Astrocyte (in vitro differentiated cells and primary cell): ENCODE results near the gene C1QTNF12. TPM values are rescaled to one million over a fixed set of nuclear protein-coding genes. Genes with fewer than 3 reads are reported as not detected.

Experiments
- DNase-seq: peaks from one replicate; pipeline ENCODE4 v3.0.0-alpha.2; 2010; ENCODE audit warnings: low read depth
- FAIRE-seq: peaks from 2 replicates; lab custom pipeline; 2011; peaks lifted over from hg19 to GRCh38; lab: Jason Lieb, UNC
- H2AFZ ChIP-seq: 2 replicates; pipeline ENCODE4 v1.6.0; 2012; ENCODE audit warnings: low read depth, low read length, inconsistent platforms
- H3K27ac ChIP-seq: 2 replicates; pipeline ENCODE4 v1.5.1; 2011; ENCODE audit warnings: low read depth, low read length, inconsistent platforms
- H3K27me3 ChIP-seq: 2 replicates; pipeline ENCODE4 v1.6.0; 2011; ENCODE audit warnings: low read length, inconsistent platforms; ENCODE audit not compliant: insufficient read depth
- H3K36me3 ChIP-seq: 2 replicates; pipeline ENCODE4 v1.5.1; 2011; ENCODE audit warnings: low read length, inconsistent platforms; ENCODE audit not compliant: insufficient read depth
- H3K4me1 ChIP-seq: 2 replicates; pipeline ENCODE4 v1.5.1; 2011; ENCODE audit warnings: low read length, inconsistent platforms; ENCODE audit not compliant: insufficient read depth
- H3K4me2 ChIP-seq: 2 replicates; pipeline ENCODE4 v1.6.0; 2012; ENCODE audit warnings: low read length, inconsistent platforms
- H3K4me3 ChIP-seq: 2 replicates; pipeline ENCODE4 v1.5.1; 2011; ENCODE audit warnings: low read depth, mild to moderate bottlenecking, low read length, inconsistent platforms; ENCODE audit not compliant: insufficient read depth
- H3K79me2 ChIP-seq: 2 replicates; pipeline ENCODE4 v1.6.0; 2012; ENCODE audit warnings: mild to moderate bottlenecking, low read length, inconsistent platforms; ENCODE audit not compliant: insufficient read depth
- H3K9ac ChIP-seq: 2 replicates; pipeline ENCODE4 v1.6.0; 2012; ENCODE audit warnings: mild to moderate bottlenecking, low read length, inconsistent platforms
- H3K9me3 ChIP-seq: 2 replicates; pipeline ENCODE4 v1.5.1; 2012; ENCODE audit warnings: low read depth, mild to moderate bottlenecking, low read length, inconsistent platforms; ENCODE audit not compliant: insufficient read depth
- H4K20me1 ChIP-seq: 2 replicates; pipeline ENCODE4 v1.6.0; 2012; ENCODE audit warnings: low read length, inconsistent platforms; ENCODE audit not compliant: insufficient read depth
- H3K27ac Mint-ChIP-seq: one replicate; pipeline ENCODE4 v1.8.0; 2021; ENCODE audit warnings: mild to moderate bottlenecking, mixed read lengths; ENCODE audit not compliant: unreplicated experiment
- H3K27me3 Mint-ChIP-seq: one replicate; pipeline ENCODE4 v1.8.0; 2021; ENCODE audit warnings: low read depth, mixed read lengths; ENCODE audit not compliant: unreplicated experiment
- H3K36me3 Mint-ChIP-seq: one replicate; pipeline ENCODE4 v1.8.0; 2021; ENCODE audit warnings: low read depth, mixed read lengths; ENCODE audit not compliant: unreplicated experiment
- H3K4me1 Mint-ChIP-seq: one replicate; pipeline ENCODE4 v1.8.0; 2021; ENCODE audit warnings: low read depth, mixed read lengths; ENCODE audit not compliant: unreplicated experiment
- H3K4me3 Mint-ChIP-seq: one replicate; pipeline ENCODE4 v1.8.0; 2021; ENCODE audit warnings: mild to moderate bottlenecking, moderate library complexity, mixed read lengths; ENCODE audit not compliant: unreplicated experiment
- H3K9me3 Mint-ChIP-seq: one replicate; pipeline ENCODE4 v1.8.0; 2021; ENCODE audit warnings: mild to moderate bottlenecking, mixed read lengths; ENCODE audit not compliant: unreplicated experiment
- EZH2 ChIP-seq: IDR thresholded peaks from 2 replicates; pipeline ENCODE4 v1.6.1; 2012; ENCODE audit warnings: mild to moderate bottlenecking, low read length, inconsistent platforms; ENCODE audit not compliant: insufficient read depth
- total RNA-seq: library from RNA; stranded (reverse); gene quantifications from 2 replicates; pipeline ENCODE4 v1.2.1, GENCODE V29; 2021
- TF ChIP-seq, protein P1 (sequence below): IDR thresholded peaks from 2 replicates; pipeline ENCODE4 v1.5.1; 2011; ENCODE audit warnings: low read depth, mild to moderate bottlenecking, inconsistent platforms, low read length, moderate library complexity; ENCODE audit not compliant: insufficient read depth

Gene C1QTNF12
- total RNA-seq, 1 donor from 2014 or later: 3.9 TPM

GRCh38 chr1:1272341-1273208 is 26.1 kb upstream of the C1QTNF12 start:
- Histone ChIP-seq H3K27ac (peak overlapping the region; percentile 90), H3K9me3 (no peaks in the 10 kb centered on the region), H3K4me2 (peak overlapping the region; percentile 99), H3K27me3 (no peaks in the 10 kb centered on the region), H3K9ac (peak overlapping the region; percentile 99), H3K36me3 (no peaks in the 10 kb centered on the region), H3K4me1 (peaks cover 40% of the 10 kb centered on the region), H3K4me3 (peak overlapping the region; percentile 88), H2AFZ (no peak overlapping the region), H3K79me2 (peaks cover 61% of the 10 kb centered on the region), H4K20me1 (peaks cover 47% of the 10 kb centered on the region)
- H3K27me3 Mint-ChIP-seq: no peaks in the 10 kb centered on the region
- H3K9me3 Mint-ChIP-seq: no peaks in the 10 kb centered on the region
- TF ChIP-seq EZH2: no peak
- TF ChIP-seq, protein P1, sequence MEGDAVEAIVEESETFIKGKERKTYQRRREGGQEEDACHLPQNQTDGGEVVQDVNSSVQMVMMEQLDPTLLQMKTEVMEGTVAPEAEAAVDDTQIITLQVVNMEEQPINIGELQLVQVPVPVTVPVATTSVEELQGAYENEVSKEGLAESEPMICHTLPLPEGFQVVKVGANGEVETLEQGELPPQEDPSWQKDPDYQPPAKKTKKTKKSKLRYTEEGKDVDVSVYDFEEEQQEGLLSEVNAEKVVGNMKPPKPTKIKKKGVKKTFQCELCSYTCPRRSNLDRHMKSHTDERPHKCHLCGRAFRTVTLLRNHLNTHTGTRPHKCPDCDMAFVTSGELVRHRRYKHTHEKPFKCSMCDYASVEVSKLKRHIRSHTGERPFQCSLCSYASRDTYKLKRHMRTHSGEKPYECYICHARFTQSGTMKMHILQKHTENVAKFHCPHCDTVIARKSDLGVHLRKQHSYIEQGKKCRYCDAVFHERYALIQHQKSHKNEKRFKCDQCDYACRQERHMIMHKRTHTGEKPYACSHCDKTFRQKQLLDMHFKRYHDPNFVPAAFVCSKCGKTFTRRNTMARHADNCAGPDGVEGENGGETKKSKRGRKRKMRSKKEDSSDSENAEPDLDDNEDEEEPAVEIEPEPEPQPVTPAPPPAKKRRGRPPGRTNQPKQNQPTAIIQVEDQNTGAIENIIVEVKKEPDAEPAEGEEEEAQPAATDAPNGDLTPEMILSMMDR: no peak
- peaks cover 8% of the 10 kb centered on the region for H3K36me3 Mint-ChIP-seq
- peaks cover 35% of the 10 kb centered on the region for H3K4me1 Mint-ChIP-seq
- H3K27ac Mint-ChIP-seq: peak overlapping the region; percentile 93
- DNase-seq (no peak), FAIRE-seq (no peak)
- H3K4me3 Mint-ChIP-seq: peak overlapping the region; percentile 93

GRCh38 chr1:1270813-1271212 is 24.3 kb upstream of the C1QTNF12 start:
- H3K9ac ChIP-seq: peak overlapping the region; percentile 44
- H3K36me3 Mint-ChIP-seq: peaks cover 11% of the 10 kb centered on the region
- peak overlapping the region; percentile 37 for H3K27ac Mint-ChIP-seq
- TF ChIP-seq, protein P1: no peak
- no peak for TF ChIP-seq EZH2
- no peak overlapping the region for H2AFZ ChIP-seq
- no peaks in the 10 kb centered on the region for H3K9me3 Mint-ChIP-seq
- H3K27ac ChIP-seq: peak overlapping the region; percentile 6
- peak; percentile 57 for DNase-seq
- no peak for FAIRE-seq
- no peaks in the 10 kb centered on the region for H3K27me3 Mint-ChIP-seq
- H3K4me1 ChIP-seq: peaks cover 40% of the 10 kb centered on the region
- H3K4me2 ChIP-seq: peak overlapping the region; percentile 55
- H3K9me3 ChIP-seq: no peaks in the 10 kb centered on the region
- no peaks in the 10 kb centered on the region for H3K36me3 ChIP-seq
- peaks cover 52% of the 10 kb centered on the region for H4K20me1 ChIP-seq
- peaks cover 34% of the 10 kb centered on the region for H3K4me1 Mint-ChIP-seq
- peak overlapping the region; percentile 85 for H3K4me3 Mint-ChIP-seq
- H3K79me2 ChIP-seq: peaks cover 72% of the 10 kb centered on the region
- H3K4me3 ChIP-seq: no peak overlapping the region
- H3K27me3 ChIP-seq: no peaks in the 10 kb centered on the region

GRCh38 chr1:1268284-1268682 is 21.8 kb upstream of the C1QTNF12 start:
- H3K4me3 Mint-ChIP-seq: no peak overlapping the region
- Histone ChIP-seq H4K20me1 (peaks cover 56% of the 10 kb centered on the region), H3K36me3 (peaks cover 4% of the 10 kb centered on the region), H3K4me1 (peaks cover 43% of the 10 kb centered on the region), H2AFZ (no peak overlapping the region), H3K27me3 (no peaks in the 10 kb centered on the region), H3K4me3 (no peak overlapping the region), H3K79me2 (peaks cover 79% of the 10 kb centered on the region), H3K9me3 (no peaks in the 10 kb centered on the region), H3K4me2 (no peak overlapping the region), H3K9ac (no peak overlapping the region), H3K27ac (no peak overlapping the region)
- FAIRE-seq (no peak), DNase-seq (no peak)
- H3K4me1 Mint-ChIP-seq: peaks cover 40% of the 10 kb centered on the region
- TF ChIP-seq EZH2: no peak
- TF ChIP-seq, protein P1: no peak
- H3K27ac Mint-ChIP-seq: peak overlapping the region; percentile 58
- H3K36me3 Mint-ChIP-seq: peaks cover 17% of the 10 kb centered on the region
- H3K27me3 Mint-ChIP-seq: no peaks in the 10 kb centered on the region
- no peaks in the 10 kb centered on the region for H3K9me3 Mint-ChIP-seq
